H1 (cell line): ENCODE results near the gene LY6G5C. TPM values are rescaled to one million over a fixed set of nuclear protein-coding genes. Genes with fewer than 3 reads are reported as not detected.

Experiments used
- CTCF ChIA-PET: fragments of 300-600 bp; sonication (Branson Sonifier 250); formaldehyde crosslinking; loops from one replicate; lab custom pipeline; 2021; ENCODE audit not compliant: partially characterized antibody; lab: Charles Lee
- POLR2A ChIA-PET: fragments of 300-600 bp; sonication (Branson Sonifier 250); formaldehyde crosslinking; loops from one replicate; lab custom pipeline; 2021; ENCODE audit warnings: inconsistent platforms; ENCODE audit not compliant: partially characterized antibody; lab: Charles Lee
- DNase-seq, 2 experiments: peaks; one replicate each; pipeline versions ENCODE4 v3.0.0 to v3.0.0-alpha.2; 2010 to 2022; ENCODE audit warnings: low spot score in 2 of 2, low read depth in 1 of 2, mixed read lengths in 1 of 2
- FAIRE-seq: peaks from 2 replicates; lab custom pipeline; 2011; peaks lifted over from hg19 to GRCh38; lab: Jason Lieb, UNC
- H2AFZ ChIP-seq: 2 replicates; pipeline ENCODE4 v1.8.1; 2012; ENCODE audit warnings: low read length, inconsistent platforms
- H2AK5ac ChIP-seq: 2 replicates; pipeline ENCODE4 v1.6.1; 2013; ENCODE audit warnings: low read depth, low read length
- H2BK120ac ChIP-seq: replicated peaks from 2 replicates; pipeline ENCODE3; 2013; ENCODE audit warnings: low read depth, low read length, inconsistent platforms
- H2BK12ac ChIP-seq: 2 replicates; pipeline ENCODE4 v1.6.1; 2013; ENCODE audit warnings: low read depth, low read length
- H2BK15ac ChIP-seq: 2 replicates; pipeline ENCODE4 v1.6.1; 2013; ENCODE audit warnings: low read length
- H2BK20ac ChIP-seq: 2 replicates; pipeline ENCODE4 v1.6.1; 2013; ENCODE audit warnings: low read length
- H2BK5ac ChIP-seq: 2 replicates; pipeline ENCODE4 v1.6.1; 2013; ENCODE audit warnings: low read depth, low read length
- H3K14ac ChIP-seq: 2 replicates; pipeline ENCODE4 v1.6.1; 2013; ENCODE audit warnings: inconsistent platforms; ENCODE audit not compliant: insufficient read length
- H3K18ac ChIP-seq: 2 replicates; pipeline ENCODE4 v1.6.1; 2013; ENCODE audit warnings: low read length; ENCODE audit errors: extremely low read depth
- H3K23ac ChIP-seq: 2 replicates; pipeline ENCODE4 v1.6.1; 2013; ENCODE audit warnings: inconsistent platforms; ENCODE audit not compliant: insufficient read length
- H3K23me2 ChIP-seq: 2 replicates; pipeline ENCODE4 v1.6.1; 2013; ENCODE audit warnings: low read depth, low read length
- H3K27ac ChIP-seq: 2 replicates; pipeline ENCODE4 v1.6.1; 2011; ENCODE audit warnings: low read depth, low read length, inconsistent platforms
- H3K27me3 ChIP-seq, 4 experiments: replicated peaks in 1 of 4; 1 replicate in 1 of 4; 2 replicates in 3 of 4; pipeline versions ENCODE4 v1.6.1 to v1.8.1; 2011 to 2013; ENCODE audit warnings: low read length in 3 of 4, mild to moderate bottlenecking in 3 of 4, inconsistent platforms in 2 of 4, mixed read lengths in 2 of 4, moderate library complexity in 1 of 4; ENCODE audit not compliant: control insufficient read depth in 3 of 4, insufficient read depth in 3 of 4; ENCODE audit errors: extremely low read depth in 1 of 4
- H3K36me3 ChIP-seq, 4 experiments: 2 replicates each; pipeline versions ENCODE4 v1.6.1 to v1.8.1; 2011 to 2013; ENCODE audit warnings: mild to moderate bottlenecking in 4 of 4, low read length in 3 of 4, moderate library complexity in 2 of 4, control low read depth in 1 of 4, inconsistent platforms in 1 of 4; ENCODE audit not compliant: insufficient read depth in 4 of 4, control insufficient read depth in 2 of 4
- H3K4ac ChIP-seq: replicated peaks from 2 replicates; pipeline ENCODE3; 2013; ENCODE audit warnings: low read length, low read depth, mixed read lengths, inconsistent platforms; ENCODE audit not compliant: insufficient read length
- H3K4me1 ChIP-seq, 4 experiments: replicated peaks in 1 of 4; 1 replicate in 1 of 4; 2 replicates in 3 of 4; pipeline versions ENCODE4 v1.6.1 to v1.8.1; 2011 to 2013; ENCODE audit warnings: low read length in 3 of 4, inconsistent platforms in 2 of 4, mixed read lengths in 1 of 4; ENCODE audit not compliant: insufficient read depth in 4 of 4, control insufficient read depth in 3 of 4
- H3K4me2 ChIP-seq, 2 experiments: 2 replicates each; pipeline versions ENCODE4 v1.6.1 to v1.8.1; 2011 to 2013; ENCODE audit warnings: low read depth in 2 of 2, low read length in 2 of 2, control low read depth in 1 of 2, inconsistent platforms in 1 of 2, mild to moderate bottlenecking in 1 of 2; ENCODE audit not compliant: insufficient read depth in 1 of 2
- H3K4me3 ChIP-seq, 4 experiments: fragments of 200-600, 300-600 bp in 1 of 4; sonication (generic), shearing (Covaris generic), sonication (Bioruptor Twin) in 1 of 4; 2 replicates each; pipeline versions ENCODE4 v1.5.1 to v1.8.1; 2011 to 2016; ENCODE audit warnings: low read length in 4 of 4, low read depth in 3 of 4, control low read depth in 2 of 4, inconsistent platforms in 2 of 4, mild to moderate bottlenecking in 2 of 4, mixed read lengths in 1 of 4, moderate library complexity in 1 of 4; ENCODE audit not compliant: insufficient read depth in 2 of 4; ENCODE audit errors: extremely low read depth in 1 of 4
- H3K56ac ChIP-seq: replicated peaks from 2 replicates; pipeline ENCODE3; 2013; ENCODE audit warnings: low read depth, mild to moderate bottlenecking, mixed read lengths, low read length, inconsistent platforms; ENCODE audit not compliant: insufficient read length
- H3K79me1 ChIP-seq: 2 replicates; pipeline ENCODE4 v1.6.1; 2013; ENCODE audit warnings: low read depth, low read length, control low read depth
- H3K79me2 ChIP-seq, 2 experiments: 2 replicates each; pipeline versions ENCODE4 v1.6.1 to v1.8.1; 2012 to 2013; ENCODE audit warnings: low read length in 2 of 2, mild to moderate bottlenecking in 2 of 2, inconsistent platforms in 1 of 2; ENCODE audit not compliant: insufficient read depth in 2 of 2, control insufficient read depth in 1 of 2
- H3K9ac ChIP-seq, 4 experiments: replicated peaks in 1 of 4; 1 replicate in 1 of 4; 2 replicates in 3 of 4; pipeline versions ENCODE4 v1.6.1 to v1.8.1; 2011 to 2013; ENCODE audit warnings: low read depth in 3 of 4, low read length in 3 of 4, control low read depth in 2 of 4, mild to moderate bottlenecking in 2 of 4, moderate library complexity in 2 of 4, inconsistent platforms in 1 of 4; ENCODE audit errors: extremely low read depth in 1 of 4
- H3K9me3 ChIP-seq, 2 experiments: 2 replicates each; pipeline versions ENCODE4 v1.6.1 to v1.8.1; 2012 to 2013; ENCODE audit warnings: mild to moderate bottlenecking in 2 of 2, moderate library complexity in 2 of 2, control low read depth in 1 of 2, inconsistent platforms in 1 of 2, low read depth in 1 of 2, low read length in 1 of 2, mixed read lengths in 1 of 2; ENCODE audit not compliant: insufficient read depth in 2 of 2
- H4K20me1 ChIP-seq, 2 experiments: replicated peaks in 1 of 2; 2 replicates each; pipeline versions ENCODE3 to v1.8.1; 2011 to 2013; ENCODE audit warnings: inconsistent platforms in 2 of 2, low read length in 2 of 2, mild to moderate bottlenecking in 1 of 2; ENCODE audit not compliant: insufficient read depth in 2 of 2, control insufficient read depth in 1 of 2
- H4K5ac ChIP-seq: 2 replicates; pipeline ENCODE4 v1.6.1; 2013; ENCODE audit warnings: low read length, low read depth, mixed read lengths, inconsistent platforms; ENCODE audit not compliant: insufficient read length
- H4K8ac ChIP-seq: 2 replicates; pipeline ENCODE4 v1.8.0; 2013; ENCODE audit warnings: mild to moderate bottlenecking, moderate library complexity, low read length, inconsistent platforms; ENCODE audit not compliant: insufficient read depth; ENCODE audit errors: extremely low read depth
- H4K91ac ChIP-seq: replicated peaks from 2 replicates; pipeline ENCODE3; 2013; ENCODE audit warnings: low read length, mixed read lengths, inconsistent platforms; ENCODE audit not compliant: insufficient read length
- BRCA1 ChIP-seq: IDR thresholded peaks from 2 replicates; pipeline ENCODE4 v1.6.1; 2012; ENCODE audit warnings: low read depth, low read length, improper control_type of control experiment
- CBX5 ChIP-seq: fragments of 300-800, 300-1000 bp; sonication (generic); IDR thresholded peaks from 2 replicates; pipeline ENCODE4 v1.7.1; 2016; ENCODE audit warnings: antibody characterized with exemption, low read length, low read depth
- CHD1 ChIP-seq: IDR thresholded peaks from 2 replicates; pipeline ENCODE4 v1.6.1; 2012; ENCODE audit warnings: low read depth, low read length, improper control_type of control experiment
- KDM4A ChIP-seq: IDR thresholded peaks from one replicate; pipeline ENCODE4 v1.7.1; 2012; ENCODE audit warnings: low read depth, mild to moderate bottlenecking, moderate library complexity, low read length, inconsistent platforms; ENCODE audit not compliant: severe bottlenecking
- NANOG ChIP-seq: IDR thresholded peaks from 2 replicates; pipeline ENCODE4 v1.6.1; 2011; ENCODE audit warnings: low read length, low read depth, mild to moderate bottlenecking, inconsistent platforms; ENCODE audit not compliant: insufficient read depth, poor library complexity, severe bottlenecking
- NRF1 ChIP-seq: IDR thresholded peaks from 2 replicates; pipeline ENCODE4 v1.6.1; 2011; ENCODE audit warnings: mild to moderate bottlenecking, low read depth, low read length, improper control_type of control experiment
- PHF8 ChIP-seq: fragments of 200-600 bp; sonication (generic); conservative IDR thresholded peaks from 2 replicates; pipeline ENCODE4 v1.7.1; 2012; ENCODE audit warnings: low read depth, mild to moderate bottlenecking, inconsistent platforms, low read length, moderate library complexity
- RFX5 ChIP-seq: IDR thresholded peaks from 2 replicates; pipeline ENCODE4 v1.6.1; 2011; ENCODE audit warnings: low read depth, low read length, improper control_type of control experiment, borderline replicate concordance
- SP4 ChIP-seq: IDR thresholded peaks from 2 replicates; pipeline ENCODE4 v1.6.1; 2012; ENCODE audit warnings: low read length, inconsistent platforms
- SUZ12 ChIP-seq: fragments of 200-600 bp; sonication (generic); IDR thresholded peaks from 2 replicates; pipeline ENCODE4 v1.6.1; 2012; ENCODE audit warnings: mild to moderate bottlenecking, inconsistent platforms, low read length, moderate library complexity, mixed read lengths
- WGBS, 2 experiments: shearing (Covaris generic) in 1 of 2; methylation state at CpG; one replicate each; pipeline versions ENCODE4 v1.1.6 to v1.1.7; 2013 to 2015; ENCODE audit warnings: low lambda C conversion rate in 2 of 2, mixed read lengths in 2 of 2, inconsistent platforms in 1 of 2, low coverage in 1 of 2, missing lambda C conversion rate in 1 of 2; ENCODE audit not compliant: insufficient replicate concordance in 2 of 2, insufficient coverage in 1 of 2, insufficient read length in 1 of 2; ENCODE audit errors: extremely low coverage in 1 of 2, missing lambda C conversion rate in 1 of 2; 5-methylcytosine and 5-hydroxymethylcytosine counted together
- polyA plus RNA-seq, 7 experiments: library from polyadenylated mRNA; depleted of rRNA in 3 of 7; stranded (reverse) in 5 of 7; unstranded in 2 of 7; fragments of >200 nt in 5 of 7; fragments of 200-250 nt in 2 of 7; gene quantifications; 1 replicate in 5 of 7; 2 replicates in 1 of 7; 4 replicates in 1 of 7; pipeline versions ENCODE4 v1.2.1 to v1.2.3, GENCODE V29; 2011 to 2013; ENCODE audit warnings: missing spikeins in 2 of 7, mixed read lengths in 2 of 7
- total RNA-seq: library from RNA; stranded (reverse); fragmentation: NEBNext Ultra II Directional; extraction: Animal tissue kit (Norgen Biotek cat#: 25700); gene quantifications from 2 replicates; pipeline ENCODE4 v1.2.1, GENCODE V29; 2021

Gene LY6G5C
- total and polyA plus RNA-seq, 2 of the 8 experiments (the other 6 are each of a cell fraction or from before 2014, with no cell fraction given) = 1.1 to 1.8 TPM

GRCh38 chr6:31641370-31641769 lies 39.5 kb downstream of the LY6G5C start:
- H3K27me3 ChIP-seq = no peaks in the 10 kb centered on the region
- H3K4ac ChIP-seq = no peak overlapping the region
- no peaks in the 10 kb centered on the region for H3K79me2 ChIP-seq
- no peak overlapping the region for H3K4me3 ChIP-seq
- H3K4me2 ChIP-seq = no peak overlapping the region
- H4K91ac ChIP-seq = no peak overlapping the region
- peaks cover 52 to 93% (median 76%) of the 10 kb centered on the region in 4 experiments for H3K36me3 ChIP-seq
- H3K9ac ChIP-seq = no peak overlapping the region
- no peaks in the 10 kb centered on the region for H3K23me2 ChIP-seq
- no peak overlapping the region for H2BK12ac ChIP-seq
- H2BK120ac ChIP-seq = no peak overlapping the region
- H2BK15ac ChIP-seq = no peak overlapping the region
- H3K14ac ChIP-seq = no peak overlapping the region
- POLR2A ChIA-PET = interaction anchor here (1.5 to 34.9 kb wide), 6 partner anchors 6 to 136 kb away, joined by 3 to 883 read pairs (median 54); partner anchors contain the start of genes APOM, BAG6, C6orf47 and CSNK2B
- H3K27ac ChIP-seq = no peak overlapping the region
- WGBS, 2 experiments = 93% methylated on average over 4 of the region's 4 CpGs; no CpG with 5 or more reads in 1 of the 2 experiments
- no peak overlapping the region for H2BK20ac ChIP-seq
- no peak overlapping the region for H2AFZ ChIP-seq
- no peaks in the 10 kb centered on the region for H3K9me3 ChIP-seq
- CTCF ChIA-PET = interaction anchor here (0.8 to 1.0 kb wide), 2 partner anchors 10 to 14 kb away, joined by 3 read pairs; no protein-coding TSS in a partner anchor
- H4K5ac ChIP-seq = no peak overlapping the region
- TF ChIP-seq CHD1 = no peak
- no peak for TF ChIP-seq SP4
- TF ChIP-seq NANOG = no peak
- no peak for TF ChIP-seq SUZ12
- no peak for TF ChIP-seq RFX5
- no peak for TF ChIP-seq KDM4A
- no peak for TF ChIP-seq NRF1
- TF ChIP-seq PHF8 = no peak
- TF ChIP-seq BRCA1 = no peak
- TF ChIP-seq CBX5 = no peak
- no peak overlapping the region for H3K56ac ChIP-seq
- DNase-seq (no peak), FAIRE-seq (no peak)
- H3K18ac ChIP-seq = no peak overlapping the region
- H4K20me1 ChIP-seq = peaks cover 6 to 12% of the 10 kb centered on the region in 2 experiments
- no peak overlapping the region for H2BK5ac ChIP-seq
- no peaks in the 10 kb centered on the region for H3K4me1 ChIP-seq
- no peak overlapping the region for H3K23ac ChIP-seq
- H4K8ac ChIP-seq = no peak overlapping the region
- no peaks in the 10 kb centered on the region; the same call in none of the 2 replicates for H3K79me1 ChIP-seq
- H2AK5ac ChIP-seq = no peak overlapping the region
